Fibroblast of villous mesenchyme (primary cell): ENCODE results near the gene HOMER1. TPM values are rescaled to one million over a fixed set of nuclear protein-coding genes. Genes with fewer than 3 reads are reported as not detected.
A peak's percentile ranks its signal among the peaks of the same experiment; 100 is the strongest.

Experiments used
- DNase-seq: peaks from one replicate; pipeline ENCODE4 v3.0.0-alpha.2; 2010; ENCODE audit warnings: low read depth
- H3K4me3 ChIP-seq: 2 replicates; pipeline ENCODE4 v1.5.1; 2011; ENCODE audit warnings: low read depth, mild to moderate bottlenecking, low read length
- CTCF ChIP-seq: IDR thresholded peaks from 2 replicates; pipeline ENCODE4 v1.5.1; 2012; ENCODE audit warnings: low read depth, mild to moderate bottlenecking, low read length; ENCODE audit not compliant: insufficient read depth
- total RNA-seq: library from RNA; depleted of rRNA; stranded (reverse); fragments of >200 nt; gene quantifications from 2 replicates; pipeline ENCODE4 v1.2.3, GENCODE V29; 2012

HOMER1 gene
- total RNA-seq, 1 donor: 15.5 TPM

- H3K4me3 ChIP-seq: no peak overlapping the region
- peak; percentile 63 for TF ChIP-seq CTCF
- peak; percentile 41 for DNase-seq
These were observed 49.1 kb downstream of the HOMER1 start for GRCh38 chr5:79464695-79465332.

- no peak for TF ChIP-seq CTCF
- DNase-seq: no peak
These were observed 49.7 kb downstream of the HOMER1 start for GRCh38 chr5:79464278-79464677.

GRCh38 chr5:79459626-79460025 lies 54.3 kb downstream of the HOMER1 start:
- no peak for TF ChIP-seq CTCF
- no peak overlapping the region for H3K4me3 ChIP-seq
- no peak for DNase-seq

More at GRCh38 chr5:79464278-79464677, 49.7 kb downstream of the HOMER1 start:
- no peak overlapping the region for H3K4me3 ChIP-seq

- no peak for TF ChIP-seq CTCF
- DNase-seq: no peak
- no peak overlapping the region for H3K4me3 ChIP-seq
These were observed 56.9 kb downstream of the HOMER1 start for GRCh38 chr5:79456890-79457583.

- H3K4me3 ChIP-seq: no peak overlapping the region
- no peak for TF ChIP-seq CTCF
- no peak for DNase-seq
These were observed 57.5 kb downstream of the HOMER1 start for GRCh38 chr5:79456400-79456799.

GRCh38 chr5:79454043-79454442 lies 59.9 kb downstream of the HOMER1 start:
- no peak for TF ChIP-seq CTCF
- DNase-seq: no peak

More at GRCh38 chr5:79454043-79454442, 59.9 kb downstream of the HOMER1 start:
- no peak overlapping the region for H3K4me3 ChIP-seq
